AG08395 (cell line): ENCODE data around the gene PIEZO2.

Experiments
- DNase-seq: peaks from one replicate; pipeline ENCODE4 v3.0.0; 2012; ENCODE audit warnings: mixed read lengths, low spot score

PIEZO2 gene

DNA sequence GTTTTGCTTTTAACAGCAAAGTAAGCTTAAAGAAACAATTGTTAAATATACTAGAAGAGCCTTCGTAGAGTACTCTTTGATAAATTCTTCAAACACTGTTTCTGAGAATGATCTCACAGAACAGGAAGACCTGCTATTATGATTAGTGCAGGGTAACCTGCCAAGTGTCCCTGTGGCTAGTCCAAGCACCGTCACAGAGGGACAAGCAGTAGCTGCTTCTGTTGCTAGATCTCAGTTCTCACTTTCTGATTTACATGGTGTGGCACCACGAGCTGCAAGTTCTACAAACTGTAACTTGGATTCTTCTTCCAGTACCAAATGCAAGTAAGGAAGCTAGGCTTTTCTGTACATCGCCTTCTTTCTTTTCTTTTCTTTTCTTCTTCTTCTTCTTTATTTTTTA lies 121.5 kb downstream of the PIEZO2 start:
- DNase-seq, result no peak

- no peak for DNase-seq
Measured at GRCh38 chr18:11025671-11026070, 123.7 kb downstream of the PIEZO2 start.

GRCh38 chr18:11024928-11025669 lies 124.3 kb downstream of the PIEZO2 start:
- no peak for DNase-seq

- no peak for DNase-seq
Measured at GRCh38 chr18:11021477-11021876, 127.9 kb downstream of the PIEZO2 start.

GRCh38 chr18:11020877-11021414 lies 128.4 kb downstream of the PIEZO2 start:
- DNase-seq, result no peak

DNA sequence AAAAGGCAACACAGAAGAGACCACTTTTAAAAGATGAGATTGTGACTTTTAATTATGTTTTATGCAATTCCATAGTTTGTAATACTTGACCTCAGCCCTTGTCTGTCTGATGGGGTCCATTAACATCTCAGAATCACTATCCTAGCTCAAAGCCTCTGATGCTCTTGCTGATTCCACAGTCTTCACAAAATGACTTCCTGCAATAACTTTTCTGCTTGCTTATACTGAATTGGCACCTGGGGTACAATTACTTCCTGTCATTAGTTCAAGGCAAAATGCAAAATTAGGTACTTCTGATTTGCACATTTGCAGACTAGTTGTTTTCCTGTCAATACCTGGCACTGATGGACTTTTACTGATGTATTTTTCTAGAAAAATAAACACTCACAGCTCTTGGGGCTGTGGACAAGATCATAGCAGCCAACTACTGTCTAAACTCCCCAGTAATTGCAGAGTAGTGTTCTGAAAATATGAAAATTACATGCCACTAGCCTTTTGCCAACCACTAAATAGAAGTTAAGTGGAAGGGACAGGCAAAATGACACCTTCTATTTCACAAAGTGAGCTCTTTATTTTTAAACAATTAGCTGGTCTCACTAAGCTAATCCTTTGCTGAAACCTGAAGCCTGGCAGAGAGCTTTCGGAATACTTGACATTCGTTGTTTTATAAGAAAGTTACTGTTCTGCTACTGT lies 129.1 kb downstream of the PIEZO2 start:
- DNase-seq, result no peak

DNA sequence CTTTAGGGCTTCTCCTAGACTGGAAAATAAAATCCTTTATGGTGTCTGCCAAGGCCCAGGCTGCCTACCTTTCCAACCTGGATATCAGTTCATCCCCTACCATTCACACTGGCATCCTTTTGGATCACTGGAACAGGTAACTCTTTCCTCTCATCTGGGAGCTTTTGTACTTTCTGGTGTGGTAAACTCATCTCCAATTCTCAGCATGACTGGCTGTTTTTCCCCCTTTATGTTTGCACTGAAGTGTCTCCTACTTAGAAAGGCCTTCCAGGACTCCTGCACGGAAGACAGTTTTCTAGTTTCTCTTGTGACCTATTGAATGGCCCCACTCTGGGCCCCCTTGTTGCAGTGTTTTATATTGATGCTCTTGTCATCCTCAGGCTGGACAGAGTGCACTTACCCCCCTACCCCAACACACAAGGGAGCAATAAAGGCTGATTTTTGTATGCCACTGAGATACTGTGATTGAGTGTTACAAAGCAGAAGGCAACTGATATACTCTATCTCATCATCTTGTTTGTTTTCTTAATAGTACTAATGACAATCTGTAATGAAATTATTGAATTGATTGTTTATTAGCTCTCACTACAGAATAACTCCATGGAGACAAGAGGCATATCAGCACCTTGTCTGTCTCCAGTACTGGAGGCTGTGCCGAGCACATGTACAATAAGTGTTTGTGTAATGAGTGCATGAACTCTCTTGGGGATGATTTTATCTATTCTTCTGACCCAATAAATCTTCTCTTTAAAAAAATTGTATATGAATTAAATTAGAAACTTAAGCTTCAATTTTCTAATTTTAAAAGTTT lies 129.9 kb downstream of the PIEZO2 start:
- DNase-seq, result no peak

DNA sequence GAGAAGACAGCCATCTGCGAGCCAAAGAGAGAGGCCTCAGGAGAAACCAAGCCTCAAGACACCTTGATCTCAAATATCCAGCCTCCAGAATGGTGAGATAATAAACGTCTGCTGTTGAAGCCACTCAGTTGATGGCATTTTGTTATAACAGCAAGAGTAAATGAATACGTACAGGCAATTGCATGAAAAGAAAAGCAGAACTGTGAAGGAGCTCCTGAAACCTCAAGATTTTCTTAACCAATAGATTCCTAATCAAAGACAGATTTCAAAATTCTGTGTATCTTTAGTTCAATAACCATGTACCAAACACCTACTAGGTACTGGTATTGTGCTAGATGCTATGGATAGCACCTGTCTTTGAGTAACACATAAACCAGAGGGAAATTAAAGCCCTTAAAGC lies 139.5 kb downstream of the PIEZO2 start:
- no peak for DNase-seq

- no peak for DNase-seq
Measured at GRCh38 chr18:11009147-11009546, 140.2 kb downstream of the PIEZO2 start.

DNA sequence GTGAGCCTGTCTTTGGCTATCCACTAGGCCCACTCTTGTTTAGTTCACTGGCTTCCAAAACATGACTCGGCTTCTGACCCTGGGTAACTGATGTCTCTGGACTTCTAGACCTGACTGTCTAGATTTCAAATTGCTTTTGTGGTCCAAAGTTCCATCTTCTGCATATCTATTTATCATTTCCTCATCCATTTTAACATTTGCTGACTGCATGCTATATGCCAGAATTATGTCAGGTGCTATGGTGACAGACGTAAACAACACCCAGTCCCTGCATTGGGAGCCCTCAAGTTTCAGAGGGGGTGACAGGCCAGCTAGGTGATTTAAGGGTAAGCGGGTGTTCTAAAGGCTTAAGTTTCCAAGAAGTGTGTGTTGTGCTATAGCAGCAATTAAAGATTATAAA lies 140.9 kb downstream of the PIEZO2 start:
- no peak for DNase-seq

DNA sequence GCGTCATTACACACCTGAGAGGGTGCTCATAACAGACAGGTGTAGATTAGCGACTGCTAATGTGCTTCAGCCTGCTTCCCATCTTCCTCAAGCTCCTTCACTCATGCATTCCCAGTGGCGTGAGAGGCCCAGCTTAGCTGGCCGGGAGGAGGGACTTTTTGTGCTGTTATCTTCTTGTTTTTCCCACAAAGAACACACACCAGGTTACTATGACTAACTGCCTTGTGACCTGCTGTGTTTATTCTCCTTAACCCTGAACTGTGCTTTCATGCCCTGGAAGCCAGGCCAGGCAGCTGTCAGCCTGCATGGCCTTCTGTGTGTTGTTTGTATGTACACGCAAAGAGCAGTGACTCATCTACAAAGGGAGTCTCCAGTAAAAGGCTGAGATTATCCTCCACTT lies 143.8 kb downstream of the PIEZO2 start:
- DNase-seq, result no peak

DNA sequence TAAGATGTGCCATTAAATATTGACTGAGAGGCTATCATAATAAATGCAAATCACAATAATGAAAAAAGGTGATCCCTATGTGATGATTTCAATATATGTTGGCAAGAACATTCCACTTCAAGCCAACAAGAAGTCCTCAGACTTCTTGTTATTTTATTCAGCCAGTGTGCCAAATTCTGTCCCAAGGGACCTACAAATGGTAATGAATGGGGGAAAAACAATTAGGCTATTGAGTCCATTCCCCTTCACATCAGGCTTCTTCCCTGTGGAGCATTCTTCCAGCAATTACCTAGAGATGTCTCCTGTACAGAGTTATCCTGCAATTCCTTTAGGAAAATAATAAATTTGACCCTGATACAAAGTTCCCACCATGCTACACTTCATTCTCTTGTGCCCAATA lies 144.4 kb downstream of the PIEZO2 start:
- DNase-seq, result no peak

DNA sequence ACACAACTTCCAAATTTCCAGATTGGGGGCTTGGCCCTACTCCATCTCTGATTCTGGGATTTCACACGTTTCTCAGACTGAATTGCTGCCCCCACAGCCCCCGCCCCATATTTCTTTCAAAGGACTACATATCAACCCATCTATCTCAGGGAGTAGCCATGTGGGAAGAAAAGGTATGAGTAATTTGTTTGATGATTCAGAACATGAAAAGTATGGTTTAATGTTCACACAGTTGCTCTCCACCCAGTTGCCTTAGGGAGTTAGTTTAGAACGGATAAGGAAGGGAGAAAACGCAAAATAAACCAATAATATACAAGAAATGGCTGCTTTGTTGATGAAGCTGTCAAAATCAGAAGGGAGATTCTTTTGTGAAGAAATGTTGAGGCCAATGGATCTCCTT lies 145.1 kb downstream of the PIEZO2 start:
- DNase-seq, result no peak

DNA sequence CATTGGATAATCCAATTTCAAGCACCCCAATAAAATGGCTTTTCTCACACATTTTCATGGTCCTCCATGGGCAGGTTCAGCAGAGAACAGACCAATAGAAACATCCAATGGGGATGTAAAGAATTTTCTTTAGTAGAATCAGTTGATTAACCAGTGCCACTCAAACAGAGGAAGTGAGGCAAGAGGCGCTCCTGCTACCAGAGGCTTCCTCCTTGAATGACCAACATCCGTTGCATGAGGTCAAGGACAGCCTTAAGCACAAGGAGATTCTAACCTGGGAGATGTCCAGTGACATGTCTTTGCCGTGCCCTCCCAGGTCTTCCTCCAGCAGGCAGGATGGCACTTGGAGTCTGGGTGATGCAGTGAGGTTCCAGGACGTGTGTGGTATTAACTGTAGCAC lies 146.6 kb downstream of the PIEZO2 start:
- DNase-seq, result no peak

DNA sequence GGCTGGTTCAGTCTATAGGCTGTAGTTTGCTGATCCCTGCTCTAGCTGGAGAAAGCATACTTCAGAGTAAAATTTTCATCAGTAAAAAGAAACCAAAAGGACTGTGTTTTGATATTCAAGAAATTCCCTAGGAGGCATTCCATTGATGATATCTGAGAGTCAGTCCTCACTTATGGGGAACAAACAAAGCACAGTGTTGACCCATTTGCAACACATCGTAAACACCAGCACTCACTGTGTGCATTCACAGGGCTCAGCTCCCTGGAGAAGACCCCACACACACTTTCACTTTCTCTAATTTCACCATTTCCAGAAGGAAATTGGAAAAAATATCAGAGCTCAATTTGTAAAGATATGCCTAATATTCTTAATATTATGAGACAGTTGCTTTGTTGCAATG lies 147.1 kb downstream of the PIEZO2 start:
- DNase-seq, result no peak

DNA sequence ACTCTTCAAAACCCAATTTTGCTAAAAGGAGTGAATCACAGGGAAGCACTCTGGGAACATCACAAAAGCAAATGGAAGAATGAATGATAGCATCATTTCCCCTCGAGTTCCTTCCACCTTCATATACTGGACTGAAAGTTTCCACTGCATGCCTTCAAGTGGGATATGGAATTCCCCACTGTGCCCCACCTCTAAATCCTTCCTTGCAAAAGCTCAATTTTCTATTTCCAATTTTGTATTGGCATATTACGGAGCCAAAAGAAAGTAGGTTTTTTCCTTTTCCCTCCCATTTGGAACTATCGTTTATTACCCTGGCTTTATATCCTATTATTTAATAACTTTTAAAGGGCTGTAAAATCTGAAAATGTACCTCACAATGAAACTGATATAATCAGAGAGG lies 149.3 kb downstream of the PIEZO2 start:
- no peak for DNase-seq

DNA sequence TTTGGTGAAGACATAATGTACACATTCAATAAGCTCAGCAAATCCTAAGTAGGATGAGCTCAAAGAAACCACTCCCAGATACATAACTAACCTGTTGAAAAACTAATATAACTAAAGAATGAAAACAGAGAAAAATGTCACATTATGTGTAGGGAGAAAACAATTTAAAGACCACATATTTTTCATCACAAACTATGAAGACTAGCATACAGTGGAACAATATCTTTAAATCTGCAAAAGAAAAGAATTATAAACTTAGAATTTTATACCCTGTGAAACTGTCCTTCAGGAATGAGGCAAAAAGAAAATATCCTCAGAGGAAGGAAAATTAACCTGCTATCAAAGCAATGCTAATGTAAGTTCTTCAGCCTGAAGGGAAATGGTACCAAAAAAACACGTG lies 151.5 kb downstream of the PIEZO2 start:
- no peak for DNase-seq

DNA sequence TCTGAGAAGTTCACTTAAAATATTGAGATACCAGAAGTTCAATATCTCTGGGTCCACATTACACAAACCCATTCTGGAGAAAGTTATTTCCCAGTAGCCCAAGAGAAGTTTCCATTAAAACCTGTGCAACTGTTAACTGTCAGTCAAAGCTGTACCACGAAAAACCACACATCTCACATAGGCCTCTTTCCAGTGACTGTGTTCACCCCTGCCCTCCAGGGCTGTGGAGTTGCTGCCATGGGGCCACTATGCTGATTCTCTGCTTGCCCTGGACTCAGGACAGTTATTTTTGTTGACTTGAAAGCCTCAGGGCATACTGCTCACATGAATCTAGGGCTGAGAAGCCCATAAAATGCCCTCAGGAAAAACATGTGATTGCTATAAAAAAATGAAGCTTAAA lies 153.8 kb downstream of the PIEZO2 start:
- DNase-seq, result no peak

- DNase-seq, result no peak
Measured at GRCh38 chr18:10989486-10989885, 159.9 kb downstream of the PIEZO2 start.

- DNase-seq, result no peak
Measured at GRCh38 chr18:10985689-10986088, 163.7 kb downstream of the PIEZO2 start.

DNA sequence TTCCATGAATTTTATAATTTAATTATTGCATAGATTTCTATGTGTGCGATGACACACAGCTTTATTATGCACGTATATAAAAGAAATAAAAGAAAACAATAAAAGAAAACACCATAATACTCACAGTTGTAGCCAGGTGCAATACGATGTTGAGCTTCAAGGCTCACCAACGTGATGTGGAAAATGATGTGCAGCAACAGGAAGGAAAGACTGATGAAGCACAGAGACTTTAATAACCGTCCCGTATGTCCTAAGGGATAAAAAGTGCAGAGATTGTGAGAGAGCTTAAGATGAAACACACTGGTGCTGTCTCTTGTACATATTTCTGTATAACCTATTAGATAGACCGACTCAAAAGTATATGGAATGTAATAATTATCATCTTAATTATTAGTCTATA lies 170.0 kb downstream of the PIEZO2 start:
- DNase-seq, result no peak

- no peak for DNase-seq
Measured at GRCh38 chr18:10977042-10977441, 172.3 kb downstream of the PIEZO2 start.
